NT2/D1 (cell line): ENCODE results near the gene KCNS3.

ENCODE experiments used
- SUZ12 ChIP-seq: IDR thresholded peaks from 2 replicates; pipeline ENCODE4 v1.6.1; 2011; ENCODE audit not compliant: insufficient read length, insufficient read depth; ENCODE audit errors: extremely low read depth
- ZNF274 ChIP-seq: IDR thresholded peaks from 2 replicates; pipeline ENCODE4 v1.6.1; 2011; ENCODE audit warnings: mild to moderate bottlenecking, low read depth, low read length

GRCh38 chr2:17981936-17982335 is 103.5 kb downstream of the KCNS3 start:
- TF ChIP-seq SUZ12 (no peak), ZNF274 (no peak)
